Esophagus squamous epithelium (tissue), 5 donors: ENCODE results near the gene FDXR. TPM values are rescaled to one million over a fixed set of nuclear protein-coding genes. Genes with fewer than 3 reads are reported as not detected.

Experiments
- DNase-seq: peaks from one replicate; lab custom pipeline; 2025; lab: John Stamatoyannopoulos, UW
- H3K27ac ChIP-seq, 4 donors: fragments of 200-600 bp; sonication (generic); one replicate each; pipeline ENCODE4 v1.5.1; 2016 to 2019; ENCODE audit warnings: mild to moderate bottlenecking in 1 of 4
- H3K27me3 ChIP-seq, 4 donors: fragments of 200-600 bp; sonication (generic); 1 replicate in 3 of 4; 2 replicates in 1 of 4; pipeline versions ENCODE4 v1.5.1 to v1.6.0; 2017 to 2021; ENCODE audit warnings: antibody characterized with exemption in 1 of 4
- H3K36me3 ChIP-seq, 3 donors: fragments of 200-600 bp; sonication (generic); one replicate each; pipeline ENCODE4 v1.5.1; 2016 to 2019
- H3K4me1 ChIP-seq, 3 donors: fragments of 200-600 bp; sonication (generic); one replicate each; pipeline ENCODE4 v1.5.1; 2017 to 2019
- H3K4me3 ChIP-seq, 4 donors: fragments of 200-600 bp; sonication (generic); 1 replicate in 3 of 4; 2 replicates in 1 of 4; pipeline ENCODE4 v1.5.1; 2016 to 2019; ENCODE audit warnings: mild to moderate bottlenecking in 2 of 4, moderate library complexity in 1 of 4
- H3K9me3 ChIP-seq, 3 donors: fragments of 200-600 bp; sonication (generic); one replicate each; pipeline ENCODE4 v1.5.1; 2016 to 2019
- POLR2A ChIP-seq, 4 donors: fragments of 450-650 bp; IDR thresholded peaks; one replicate each; pipeline ENCODE4 v1.6.1; 2017; ENCODE audit warnings: antibody characterized with exemption in 4 of 4, mild to moderate bottlenecking in 4 of 4, moderate library complexity in 3 of 4
- WGBS, 2 donors: methylation state at CpG; one replicate each; pipeline ENCODE4 v1.1.5; 2018; 5-methylcytosine and 5-hydroxymethylcytosine counted together
- intact Hi-C: fragments of 100-400 bp; cut with DNase I; formaldehyde crosslinking; loops from one replicate; pipeline ENCODE4 v1.15.0; 2022
- total RNA-seq, 4 donors: library from RNA; depleted of rRNA; stranded (reverse); fragments of >200 nt; gene quantifications; one replicate each; pipeline ENCODE4 v1.1.0, GENCODE V29; 2016
- TF ChIP-seq, protein P1 (sequence below), 6 experiments: fragments of 450-650 bp in 4 of 6; fragments of 200-600 bp in 2 of 6; sonication (generic) in 2 of 6; IDR thresholded peaks; one replicate each; pipeline ENCODE4 v1.5.1; 2016 to 2019; ENCODE audit warnings: antibody characterized with exemption in 6 of 6, mild to moderate bottlenecking in 4 of 6, moderate library complexity in 4 of 6
- donor health status: DM: yes; HTN: yes; CAD: no.

Gene FDXR
- total RNA-seq, 4 donors from 2014 or later: 24.4 to 46.4 (median 32.4) TPM

DNA sequence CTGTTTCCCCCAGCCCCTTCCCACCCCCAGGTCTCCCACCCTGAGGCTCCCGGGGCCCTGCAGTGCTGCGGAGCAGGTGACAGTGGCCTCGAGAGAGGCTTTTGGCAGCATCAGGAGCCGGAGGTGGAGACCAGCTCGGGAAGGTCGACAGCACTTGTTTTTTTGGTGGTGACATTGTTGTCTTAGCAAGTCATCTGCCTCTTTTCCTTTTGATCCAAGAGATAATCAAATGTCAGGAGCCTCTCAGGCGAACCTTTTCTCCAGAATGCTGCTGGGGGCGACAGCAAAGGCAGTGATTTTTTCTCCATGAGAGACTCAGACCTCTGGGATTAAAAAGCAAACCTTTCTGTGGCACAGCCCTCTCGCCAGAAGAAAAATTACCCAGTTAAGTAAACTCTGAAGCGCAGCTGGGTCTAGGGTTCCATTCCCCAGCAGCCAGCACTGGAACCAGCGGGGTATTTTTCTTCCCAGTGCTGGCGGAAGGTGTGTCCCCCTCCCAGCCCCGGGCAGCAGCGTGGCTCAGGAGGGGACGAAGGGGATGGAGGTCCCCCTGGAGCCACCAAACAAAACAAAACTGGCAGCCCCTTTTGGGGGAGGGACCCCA, 50.4 kb downstream of the FDXR start:
- no peak for DNase-seq
- Histone ChIP-seq H3K9me3 (no peaks in the 10 kb centered on the region), H3K27ac (peak overlapping the region in 3 of 4 donors; percentile 6 to 21 (median 21)), H3K4me3 (no peak overlapping the region), H3K4me1 (peaks cover 0 to 21% (median 0%) of the 10 kb centered on the region in 3 donors), H3K27me3 (no peaks in the 10 kb centered on the region), H3K36me3 (peaks cover 0 to 71% (median 5%) of the 10 kb centered on the region in 3 donors)
- intact Hi-C loops: no loop called here
- no peak for TF ChIP-seq POLR2A (IDR thresholded peaks at IDR 0.05)
- TF ChIP-seq, protein P1, sequence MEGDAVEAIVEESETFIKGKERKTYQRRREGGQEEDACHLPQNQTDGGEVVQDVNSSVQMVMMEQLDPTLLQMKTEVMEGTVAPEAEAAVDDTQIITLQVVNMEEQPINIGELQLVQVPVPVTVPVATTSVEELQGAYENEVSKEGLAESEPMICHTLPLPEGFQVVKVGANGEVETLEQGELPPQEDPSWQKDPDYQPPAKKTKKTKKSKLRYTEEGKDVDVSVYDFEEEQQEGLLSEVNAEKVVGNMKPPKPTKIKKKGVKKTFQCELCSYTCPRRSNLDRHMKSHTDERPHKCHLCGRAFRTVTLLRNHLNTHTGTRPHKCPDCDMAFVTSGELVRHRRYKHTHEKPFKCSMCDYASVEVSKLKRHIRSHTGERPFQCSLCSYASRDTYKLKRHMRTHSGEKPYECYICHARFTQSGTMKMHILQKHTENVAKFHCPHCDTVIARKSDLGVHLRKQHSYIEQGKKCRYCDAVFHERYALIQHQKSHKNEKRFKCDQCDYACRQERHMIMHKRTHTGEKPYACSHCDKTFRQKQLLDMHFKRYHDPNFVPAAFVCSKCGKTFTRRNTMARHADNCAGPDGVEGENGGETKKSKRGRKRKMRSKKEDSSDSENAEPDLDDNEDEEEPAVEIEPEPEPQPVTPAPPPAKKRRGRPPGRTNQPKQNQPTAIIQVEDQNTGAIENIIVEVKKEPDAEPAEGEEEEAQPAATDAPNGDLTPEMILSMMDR (IDR thresholded peaks at IDR 0.05): no peak
- 60 to 83% methylated on average over 3 to 14 of the region's 15 CpGs for WGBS, 2 donors

DNA sequence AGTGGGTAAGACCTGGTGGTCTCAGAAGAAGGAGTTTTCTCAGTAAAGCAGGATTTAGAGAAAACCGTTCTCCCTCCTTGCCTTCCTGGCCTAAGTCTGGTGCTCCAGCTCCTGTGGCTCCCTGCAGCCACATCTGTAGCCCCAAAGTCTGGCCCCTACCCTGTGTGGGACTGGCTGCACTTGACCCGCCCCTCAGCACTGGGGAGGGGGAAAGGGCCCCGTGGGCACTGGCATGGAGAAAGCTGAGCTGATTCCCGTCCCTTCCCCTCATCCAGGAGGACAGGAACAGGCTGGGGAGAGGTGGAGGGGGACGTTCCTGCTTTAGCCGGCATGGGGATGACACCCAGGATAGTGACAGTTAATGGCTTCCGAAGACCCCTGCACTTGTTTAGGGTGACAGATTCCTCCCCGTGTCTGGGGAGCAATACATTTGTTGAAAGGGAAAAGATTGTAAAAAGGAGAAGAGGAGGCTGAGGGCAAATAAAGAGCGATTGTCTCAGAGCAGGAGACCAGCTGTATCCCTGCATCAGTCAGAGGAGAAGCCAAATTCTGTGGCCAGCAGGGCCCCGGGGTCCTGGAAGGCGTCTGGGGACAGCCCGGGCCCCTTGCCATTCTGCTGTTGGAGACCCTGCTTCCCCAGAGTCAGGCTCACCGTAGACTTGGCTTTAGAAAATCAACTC, 51.0 kb downstream of the FDXR start:
- 85 to 91% methylated on average over 8 of the region's 13 CpGs for WGBS, 2 donors
- H3K4me3 ChIP-seq: no peak overlapping the region

DNA sequence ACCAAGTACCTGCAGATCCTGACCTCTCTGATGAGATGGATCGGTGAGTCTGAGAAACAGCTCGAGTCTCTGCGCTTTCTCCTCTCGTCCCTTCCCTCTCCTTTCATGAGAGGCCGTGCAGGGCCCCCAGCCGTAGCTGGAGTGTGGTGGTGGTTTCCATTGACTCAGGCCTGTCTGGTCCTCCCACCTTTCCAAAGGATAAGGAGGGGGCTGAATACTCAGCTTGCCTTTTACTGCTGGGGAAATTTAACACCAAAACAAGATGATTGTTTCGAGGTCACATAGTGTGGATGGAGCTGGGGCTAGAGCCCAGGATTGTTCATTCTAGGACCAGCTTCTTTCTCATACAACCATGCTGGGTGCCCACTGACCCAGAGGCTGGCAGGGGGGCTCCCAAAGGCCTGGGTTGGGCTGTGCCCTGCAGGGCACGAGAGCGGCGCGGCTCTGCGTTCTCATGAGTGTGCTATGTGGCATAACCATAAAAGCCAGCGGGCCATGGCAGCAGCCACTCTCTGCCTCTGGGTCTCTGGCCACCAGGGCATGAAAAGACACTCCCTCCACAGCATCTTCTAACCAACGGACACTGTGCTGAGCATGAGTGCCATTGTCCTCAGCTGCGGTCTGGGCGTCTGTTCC, 52.9 kb downstream of the FDXR start:
- Histone ChIP-seq H3K27me3 (no peaks in the 10 kb centered on the region), H3K9me3 (no peaks in the 10 kb centered on the region), H3K4me1 (peaks cover 0 to 21% (median 0%) of the 10 kb centered on the region in 3 donors), H3K27ac (no peak overlapping the region), H3K36me3 (peaks cover 0 to 58% (median 5%) of the 10 kb centered on the region in 3 donors), H3K4me3 (no peak overlapping the region)
- WGBS, 2 donors: 91 to 97% methylated on average over 7 to 8 of the region's 16 CpGs
- no peak for TF ChIP-seq POLR2A (IDR thresholded peaks at IDR 0.05)
- TF ChIP-seq, protein P1 (IDR thresholded peaks at IDR 0.05): no peak
- no peak for DNase-seq
- intact Hi-C loops: no loop called here

More for the DNA sequence above, 51.0 kb downstream of the FDXR start:
- peak overlapping the region in 3 of 4 donors; percentile 6 to 21 (median 21) for H3K27ac ChIP-seq
- no peak for DNase-seq
- peaks cover 0 to 21% (median 0%) of the 10 kb centered on the region in 3 donors for H3K4me1 ChIP-seq
- intact Hi-C loops: no loop called here
- H3K36me3 ChIP-seq: peaks cover 0 to 76% (median 5%) of the 10 kb centered on the region in 3 donors
- TF ChIP-seq, protein P1 (IDR thresholded peaks at IDR 0.05): no peak
- TF ChIP-seq POLR2A (IDR thresholded peaks at IDR 0.05): no peak
- no peaks in the 10 kb centered on the region for H3K27me3 ChIP-seq
- no peaks in the 10 kb centered on the region for H3K9me3 ChIP-seq

DNA sequence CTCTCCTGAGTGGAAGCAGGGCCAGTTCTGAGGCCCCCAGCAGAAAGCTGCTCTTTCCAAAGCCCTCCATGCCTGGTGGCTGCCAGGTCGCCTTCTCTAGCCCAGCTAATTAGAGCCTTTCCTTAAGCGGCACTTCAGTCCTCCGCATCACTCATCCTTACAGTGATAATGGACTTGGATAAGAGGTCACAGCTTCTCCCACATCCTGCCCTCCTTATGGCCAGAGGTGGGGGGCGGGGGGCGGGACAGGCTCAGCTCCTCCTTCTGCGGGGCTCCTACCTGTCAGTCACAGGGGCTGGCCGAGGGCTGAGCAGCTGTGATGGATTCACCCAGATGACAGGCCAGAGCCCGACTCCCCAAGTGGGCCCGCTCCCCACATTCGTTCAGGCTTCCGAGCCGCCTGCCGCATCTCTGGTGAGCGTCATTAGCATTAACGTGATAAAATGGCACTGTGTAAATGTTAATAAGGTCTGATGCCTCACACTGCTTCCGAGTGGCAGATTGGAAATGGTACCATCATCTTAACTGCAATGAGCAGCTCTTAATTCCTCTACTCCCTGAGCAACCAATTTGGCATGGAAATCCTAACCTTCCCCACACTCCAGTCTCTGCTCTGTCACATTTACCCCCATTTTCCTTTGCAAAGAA, 54.4 kb downstream of the FDXR start:
- Histone ChIP-seq H3K27ac (no peak overlapping the region), H3K9me3 (no peaks in the 10 kb centered on the region), H3K4me1 (peaks cover 0 to 19% (median 0%) of the 10 kb centered on the region in 3 donors), H3K4me3 (no peak overlapping the region), H3K36me3 (peaks cover 0 to 44% (median 5%) of the 10 kb centered on the region in 3 donors), H3K27me3 (no peaks in the 10 kb centered on the region)
- WGBS, 2 donors: 91 to 95% methylated on average over 7 to 13 of the region's 16 CpGs
- intact Hi-C loops: no loop called here
- no peak for DNase-seq
- TF ChIP-seq POLR2A (IDR thresholded peaks at IDR 0.05): no peak
- TF ChIP-seq, protein P1 (IDR thresholded peaks at IDR 0.05): no peak
